ENCODE results near the gene MCM3AP. TPM values are rescaled to one million over a fixed set of nuclear protein-coding genes. Genes with fewer than 3 reads are reported as not detected.

Gene MCM3AP
- total RNA-seq, 2 experiments from 2014 or later = 94.3 to 96.5 TPM

DNA sequence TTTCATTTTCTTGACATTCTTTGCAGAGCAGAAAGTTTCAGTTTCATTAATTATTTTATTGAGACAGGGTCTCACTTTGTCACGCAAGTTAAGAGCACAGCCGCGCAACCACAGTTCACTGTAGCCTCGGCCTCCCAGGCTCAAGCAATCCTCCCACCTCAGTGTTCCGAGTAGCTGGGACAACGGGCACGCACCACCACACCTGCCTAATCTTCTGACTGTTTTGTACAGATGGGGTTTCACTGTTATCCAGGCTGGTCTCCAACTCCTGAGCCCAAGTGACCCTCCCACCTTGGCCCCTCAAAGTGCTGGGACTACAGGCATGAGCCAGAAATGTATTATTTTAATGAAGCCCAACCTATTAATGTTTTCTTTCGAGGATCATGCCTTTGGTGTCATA is 98.2 kb downstream of the MCM3AP start:
- Mint-ChIP-seq H3K9me3 (no peaks in the 10 kb centered on the region), H3K27ac (no peak overlapping the region), H3K4me3 (no peak overlapping the region), H3K27me3 (no peaks in the 10 kb centered on the region), H3K36me3 (ENCODE audit: low read depth) (no peaks in the 10 kb centered on the region), H3K4me1 (ENCODE audit: low read depth) (peaks cover 11% of the 10 kb centered on the region)
- TF ChIP-seq, protein P1, sequence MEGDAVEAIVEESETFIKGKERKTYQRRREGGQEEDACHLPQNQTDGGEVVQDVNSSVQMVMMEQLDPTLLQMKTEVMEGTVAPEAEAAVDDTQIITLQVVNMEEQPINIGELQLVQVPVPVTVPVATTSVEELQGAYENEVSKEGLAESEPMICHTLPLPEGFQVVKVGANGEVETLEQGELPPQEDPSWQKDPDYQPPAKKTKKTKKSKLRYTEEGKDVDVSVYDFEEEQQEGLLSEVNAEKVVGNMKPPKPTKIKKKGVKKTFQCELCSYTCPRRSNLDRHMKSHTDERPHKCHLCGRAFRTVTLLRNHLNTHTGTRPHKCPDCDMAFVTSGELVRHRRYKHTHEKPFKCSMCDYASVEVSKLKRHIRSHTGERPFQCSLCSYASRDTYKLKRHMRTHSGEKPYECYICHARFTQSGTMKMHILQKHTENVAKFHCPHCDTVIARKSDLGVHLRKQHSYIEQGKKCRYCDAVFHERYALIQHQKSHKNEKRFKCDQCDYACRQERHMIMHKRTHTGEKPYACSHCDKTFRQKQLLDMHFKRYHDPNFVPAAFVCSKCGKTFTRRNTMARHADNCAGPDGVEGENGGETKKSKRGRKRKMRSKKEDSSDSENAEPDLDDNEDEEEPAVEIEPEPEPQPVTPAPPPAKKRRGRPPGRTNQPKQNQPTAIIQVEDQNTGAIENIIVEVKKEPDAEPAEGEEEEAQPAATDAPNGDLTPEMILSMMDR (IDR thresholded peaks at IDR 0.05) = no peak
- Histone ChIP-seq H3K27ac (ENCODE audit: low read depth in 1 of 2, low read length in 2 of 2) (no peak overlapping the region), H3K4me3 (ENCODE audit: low read length) (no peak overlapping the region), H3K36me3 (ENCODE audit: insufficient read depth, low read length) (peaks cover 2% of the 10 kb centered on the region), H3K9me3 (ENCODE audit: control insufficient read depth in 1 of 2, insufficient read depth in 1 of 2, low read length in 2 of 2) (peaks cover 0 to 3% of the 10 kb centered on the region in 2 experiments), H3K27me3 (ENCODE audit: control insufficient read depth in 1 of 2, insufficient read depth in 2 of 2, low read length in 2 of 2) (peaks cover 0 to 3% of the 10 kb centered on the region in 2 experiments), H3K4me1 (ENCODE audit: insufficient read depth, low read length) (peaks cover 25% of the 10 kb centered on the region)
- CTCF ChIA-PET = no interaction called here
- intact Hi-C loops (cut with DNase I, micrococcal nuclease) = loop anchor here in 1 of 2 experiments (5.0 to 10.0 kb wide), 2 partner anchors 92 to 140 kb away; partner anchors contain the start of gene COL6A2
- ATAC-seq (ENCODE audit: poor library complexity) (no peak), DNase-seq (no peak)
- POLR2A ChIA-PET = no interaction called here

DNA sequence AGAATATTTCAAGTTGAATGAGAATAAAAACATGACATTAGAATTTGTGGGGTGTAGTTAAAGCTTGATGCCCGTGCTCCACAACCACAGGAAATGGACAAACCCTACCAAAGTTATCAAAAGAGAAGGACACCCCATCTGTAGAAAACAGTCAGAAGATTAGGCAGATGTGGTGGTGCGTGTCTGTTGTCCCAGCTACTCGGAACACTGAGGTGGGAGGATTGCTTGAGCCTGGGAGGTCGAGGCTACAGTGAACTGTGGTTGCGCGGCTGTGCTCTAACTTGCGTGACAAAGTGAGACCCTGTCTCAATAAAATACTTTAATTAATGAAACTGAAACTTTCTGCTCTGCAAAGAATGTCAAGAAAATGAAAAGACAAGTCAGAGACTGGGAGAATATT is 99.7 kb downstream of the MCM3AP start:
- H3K4me3 ChIP-seq (ENCODE audit: low read length) = peak overlapping the region; percentile 64
- no peak for ATAC-seq (ENCODE audit: poor library complexity)
- no peaks in the 10 kb centered on the region for H3K36me3 ChIP-seq (ENCODE audit: insufficient read depth, low read length)
- Mint-ChIP-seq H3K9me3 (no peaks in the 10 kb centered on the region), H3K36me3 (ENCODE audit: low read depth) (no peaks in the 10 kb centered on the region), H3K27me3 (no peaks in the 10 kb centered on the region), H3K4me3 (peak overlapping the region; percentile 23), H3K27ac (no peak overlapping the region), H3K4me1 (ENCODE audit: low read depth) (peaks cover 11% of the 10 kb centered on the region)
- peaks cover 25% of the 10 kb centered on the region for H3K4me1 ChIP-seq (ENCODE audit: insufficient read depth, low read length)
- H3K27me3 ChIP-seq (ENCODE audit: control insufficient read depth in 1 of 2, insufficient read depth in 2 of 2, low read length in 2 of 2) = peaks cover 0 to 3% of the 10 kb centered on the region in 2 experiments
- intact Hi-C loops (cut with DNase I, micrococcal nuclease) = loop anchor here in 1 of 2 experiments (5.0 to 10.0 kb wide), 2 partner anchors 91 to 142 kb away; partner anchors contain the start of gene COL6A2
- ChIA-PET CTCF (interaction anchor here (0.9 kb wide), 1 partner anchor 100 kb away, joined by 3 read pairs; the partner anchor contains the start of gene MCM3AP), POLR2A (no interaction called here)
- H3K27ac ChIP-seq (ENCODE audit: low read depth in 1 of 2, low read length in 2 of 2) = no peak overlapping the region
- no peak for DNase-seq
- TF ChIP-seq, protein P1 (IDR thresholded peaks at IDR 0.05) = no peak
- peaks cover 0 to 6% of the 10 kb centered on the region in 2 experiments for H3K9me3 ChIP-seq (ENCODE audit: control insufficient read depth in 1 of 2, insufficient read depth in 1 of 2, low read length in 2 of 2)

Other genes starting within 250 kb of the MCM3AP start
- 10 to 100 TPM; 24.1 to 26.4 TPM for gene COL6A2, start 187.5 kb downstream of the MCM3AP start, total RNA-seq
- gene FTCD, start 130.0 kb downstream of the MCM3AP start, total RNA-seq = under 1 TPM; 0.17 to 0.44 TPM
- gene SPATC1L, start 101.2 kb downstream of the MCM3AP start, total RNA-seq = 1 to 10 TPM; 2.8 to 3.0 TPM
- 10 to 100 TPM; 30.4 TPM for gene LSS, start 56.8 kb downstream of the MCM3AP start, total RNA-seq
- gene YBEY, start 731 bp upstream of the MCM3AP start, total RNA-seq = 10 to 100 TPM; 10.6 to 14.8 TPM
- gene C21orf58, start 38.3 kb upstream of the MCM3AP start, total RNA-seq = 1 to 10 TPM; 2.0 to 2.8 TPM
- gene PCNT, start 38.5 kb upstream of the MCM3AP start, total RNA-seq = 10 to 100 TPM; 54.4 to 55.5 TPM
- 10 to 100 TPM; 61.2 to 66.1 TPM for gene DIP2A, start 173.3 kb upstream of the MCM3AP start, total RNA-seq

All from CD4-positive, alpha-beta T cell (primary cell).